B cell (primary cell): ENCODE results near the gene SCART1.

Experiments
- CTCF ChIP-seq: fragments of 200-600 bp; IDR thresholded peaks from one replicate; pipeline ENCODE4 v1.8.0; 2022; ENCODE audit warnings: antibody characterized with exemption, mild to moderate bottlenecking
- EZH2 ChIP-seq: IDR thresholded peaks from 2 replicates; pipeline ENCODE4 v1.6.1; 2012; ENCODE audit warnings: borderline replicate concordance, low read depth, mild to moderate bottlenecking, moderate library complexity, low read length; ENCODE audit not compliant: insufficient read depth, poor library complexity, severe bottlenecking

GRCh38 chr10:133452453-133452852, 1.3 kb upstream of the SCART1 start:
- no peak for TF ChIP-seq CTCF
- TF ChIP-seq EZH2 = no peak
